Measurements from ENCODE around the gene MSANTD1. TPM values are rescaled to one million over a fixed set of nuclear protein-coding genes. Genes with fewer than 3 reads are reported as not detected.

Gene MSANTD1
- polyA plus RNA-seq, 1 experiment = 0.10 TPM

- CTCF ChIA-PET = interaction anchor here (0.9 to 1.1 kb wide), 2 partner anchors 19 to 211 kb away, joined by 3 to 5 read pairs; no protein-coding TSS in a partner anchor
- Histone ChIP-seq H3K27me3 (ENCODE audit: control insufficient read depth, insufficient read depth, low read length) (no peaks in the 10 kb centered on the region), H3K4me3 (ENCODE audit: low read depth, low read length) (no peak overlapping the region), H3K36me3 (ENCODE audit: control insufficient read depth, insufficient read depth, low read length) (peaks cover 32% of the 10 kb centered on the region)
- POLR2A ChIA-PET = no interaction called here
- no peak for TF ChIP-seq CTCF (IDR thresholded peaks at IDR 0.05; ENCODE audit: insufficient read depth, low read depth, low read length)
- no peak for DNase-seq (ENCODE audit: low read depth)
These were observed 16.1 kb upstream of the MSANTD1 start for GRCh38 chr4:3232871-3233271.

GRCh38 chr4:3233391-3234071 lies 15.4 kb upstream of the MSANTD1 start:
- peaks cover 32% of the 10 kb centered on the region for H3K36me3 ChIP-seq (ENCODE audit: control insufficient read depth, insufficient read depth, low read length)
- POLR2A ChIA-PET = no interaction called here
- H3K27me3 ChIP-seq (ENCODE audit: control insufficient read depth, insufficient read depth, low read length) = no peaks in the 10 kb centered on the region
- no peak overlapping the region for H3K4me3 ChIP-seq (ENCODE audit: low read depth, low read length)
- TF ChIP-seq CTCF (IDR thresholded peaks at IDR 0.05; ENCODE audit: insufficient read depth, low read depth, low read length) = peak; percentile 24; the same call in 1 of the 2 replicates
- CTCF ChIA-PET = interaction anchor here (0.9 to 1.1 kb wide), 2 partner anchors 20 to 211 kb away, joined by 3 to 5 read pairs; no protein-coding TSS in a partner anchor
- DNase-seq (ENCODE audit: low read depth) = no peak

GRCh38 chr4:3234171-3235029 lies 14.6 kb upstream of the MSANTD1 start:
- POLR2A ChIA-PET = no interaction called here
- no peak for DNase-seq (ENCODE audit: low read depth)
- 0 out of 2 replicates have a peak, but pooled peaks have one; percentile 0 for TF ChIP-seq CTCF (IDR thresholded peaks at IDR 0.05; ENCODE audit: insufficient read depth, low read depth, low read length)

GRCh38 chr4:3235030-3235345 lies 14.0 kb upstream of the MSANTD1 start:
- H3K27me3 ChIP-seq (ENCODE audit: control insufficient read depth, insufficient read depth, low read length) = no peaks in the 10 kb centered on the region
- H3K36me3 ChIP-seq (ENCODE audit: control insufficient read depth, insufficient read depth, low read length) = peaks cover 30% of the 10 kb centered on the region
- CTCF ChIA-PET = interaction anchor here (1.4 kb wide), 1 partner anchor 27 kb away, joined by 3 read pairs; no protein-coding TSS in a partner anchor
- no peak for TF ChIP-seq CTCF (IDR thresholded peaks at IDR 0.05; ENCODE audit: insufficient read depth, low read depth, low read length)
- POLR2A ChIA-PET = no interaction called here
- no peak overlapping the region for H3K4me3 ChIP-seq (ENCODE audit: low read depth, low read length)
- no peak for DNase-seq (ENCODE audit: low read depth)

More at GRCh38 chr4:3234171-3235029, 14.6 kb upstream of the MSANTD1 start:
- Histone ChIP-seq H3K27me3 (ENCODE audit: control insufficient read depth, insufficient read depth, low read length) (no peaks in the 10 kb centered on the region), H3K36me3 (ENCODE audit: control insufficient read depth, insufficient read depth, low read length) (peaks cover 28% of the 10 kb centered on the region), H3K4me3 (ENCODE audit: low read depth, low read length) (no peak overlapping the region)
- CTCF ChIA-PET = interaction anchor here (0.6 to 1.4 kb wide), 2 partner anchors 26 to 420 kb away, joined by 3 read pairs; no protein-coding TSS in a partner anchor

GRCh38 chr4:3235581-3235980 lies 13.4 kb upstream of the MSANTD1 start:
- DNase-seq (ENCODE audit: low read depth) = no peak
- Histone ChIP-seq H3K27me3 (ENCODE audit: control insufficient read depth, insufficient read depth, low read length) (no peaks in the 10 kb centered on the region), H3K36me3 (ENCODE audit: control insufficient read depth, insufficient read depth, low read length) (peaks cover 30% of the 10 kb centered on the region), H3K4me3 (ENCODE audit: low read depth, low read length) (no peak overlapping the region)
- ChIA-PET POLR2A (no interaction called here), CTCF (interaction anchor here (1.4 kb wide), 1 partner anchor 27 kb away, joined by 3 read pairs; no protein-coding TSS in a partner anchor)
- TF ChIP-seq CTCF (IDR thresholded peaks at IDR 0.05; ENCODE audit: insufficient read depth, low read depth, low read length) = no peak

Data from BJ (cell line).